Activated naive CD4-positive, alpha-beta T cell treated with anti-CD3 and anti-CD28 coated beads, Interleukin-2, amount 10 ng/mL, durations not matched to agents 7 days and 5 days (primary cell): ENCODE results near the gene STX3.

ENCODE experiments used
- CTCF ChIA-PET: fragments of 350-600 bp; sonication (Branson Sonifier 250); formaldehyde crosslinking; loops from one replicate; lab custom pipeline; 2021; ENCODE audit warnings: antibody characterized with exemption; lab: Charles Lee
- DNase-seq: peaks from one replicate; pipeline ENCODE4 v3.0.0-alpha.2; 2020
- H3K27ac Mint-ChIP-seq: one replicate; pipeline ENCODE4 v1.8.0; 2021; ENCODE audit warnings: mild to moderate bottlenecking, moderate library complexity, mixed read lengths
- H3K27me3 Mint-ChIP-seq: one replicate; pipeline ENCODE4 v1.8.0; 2021; ENCODE audit warnings: mild to moderate bottlenecking, mixed read lengths
- H3K36me3 Mint-ChIP-seq: one replicate; pipeline ENCODE4 v1.8.0; 2021; ENCODE audit warnings: mixed read lengths
- H3K4me1 Mint-ChIP-seq: one replicate; pipeline ENCODE4 v1.8.0; 2021; ENCODE audit warnings: mixed read lengths
- H3K4me3 Mint-ChIP-seq: one replicate; pipeline ENCODE4 v1.8.0; 2021; ENCODE audit warnings: mild to moderate bottlenecking, moderate library complexity, mixed read lengths
- H3K9me3 Mint-ChIP-seq: one replicate; pipeline ENCODE4 v1.8.0; 2021; ENCODE audit warnings: mixed read lengths

The STX3 gene

GRCh38 chr11:59754859-59755700, at the start of gene STX3:
STX3 (plus strand) TSS chr11:59755376; CDS start chr11:59755606, 230 bp downstream.
- CTCF ChIA-PET: interaction anchor here (1.0 to 7.2 kb wide), 13 partner anchors 10 to 196 kb away, joined by 3 to 121 read pairs (median 4); partner anchors contain the start of genes MRPL16 and PATL1
- Mint-ChIP-seq H3K4me1 (peaks cover 29% of the 10 kb centered on the region), H3K9me3 (no peaks in the 10 kb centered on the region), H3K4me3 (peak within 1 kb of the TSS; percentile 78), H3K36me3 (peaks cover 14% of the 10 kb centered on the region), H3K27ac (peak within 1 kb of the TSS; percentile 67), H3K27me3 (peaks cover 16% of the 10 kb centered on the region)
- peak; percentile 83 for DNase-seq

GRCh38 chr11:59706518-59707285, 48.5 kb upstream of the STX3 start:
- DNase-seq: no peak
- no peaks in the 10 kb centered on the region for H3K9me3 Mint-ChIP-seq
- H3K4me3 Mint-ChIP-seq: no peak overlapping the region
- no peak overlapping the region for H3K27ac Mint-ChIP-seq
- H3K27me3 Mint-ChIP-seq: peaks cover 6% of the 10 kb centered on the region
- CTCF ChIA-PET: no interaction called here
- no peaks in the 10 kb centered on the region for H3K4me1 Mint-ChIP-seq
- no peaks in the 10 kb centered on the region for H3K36me3 Mint-ChIP-seq

- peaks cover 6% of the 10 kb centered on the region for H3K27me3 Mint-ChIP-seq
- H3K9me3 Mint-ChIP-seq: no peaks in the 10 kb centered on the region
- no peak overlapping the region for H3K27ac Mint-ChIP-seq
- no peaks in the 10 kb centered on the region for H3K36me3 Mint-ChIP-seq
- no peaks in the 10 kb centered on the region for H3K4me1 Mint-ChIP-seq
- CTCF ChIA-PET: no interaction called here
- no peak for DNase-seq
- no peak overlapping the region for H3K4me3 Mint-ChIP-seq
These were observed 47.8 kb upstream of the STX3 start for GRCh38 chr11:59707371-59707770.

GRCh38 chr11:59708537-59708936, 46.6 kb upstream of the STX3 start:
- Mint-ChIP-seq H3K36me3 (no peaks in the 10 kb centered on the region), H3K4me1 (no peaks in the 10 kb centered on the region), H3K9me3 (no peaks in the 10 kb centered on the region), H3K4me3 (no peak overlapping the region), H3K27me3 (peaks cover 15% of the 10 kb centered on the region), H3K27ac (no peak overlapping the region)
- DNase-seq: no peak
- CTCF ChIA-PET: no interaction called here

- Mint-ChIP-seq H3K27ac (no peak overlapping the region), H3K27me3 (peaks cover 16% of the 10 kb centered on the region), H3K9me3 (no peaks in the 10 kb centered on the region), H3K36me3 (no peaks in the 10 kb centered on the region), H3K4me1 (no peaks in the 10 kb centered on the region), H3K4me3 (no peak overlapping the region)
- CTCF ChIA-PET: no interaction called here
- no peak for DNase-seq
These were observed 44.9 kb upstream of the STX3 start for GRCh38 chr11:59710136-59710847.

GRCh38 chr11:59713745-59714144, 41.4 kb upstream of the STX3 start, which contains the start of gene OR10V1:
OR10V1 (minus strand) TSS chr11:59713845; CDS start chr11:59713845, 0 bp downstream.
- no peak within 1 kb of the TSS for H3K27ac Mint-ChIP-seq
- DNase-seq: no peak

GRCh38 chr11:59716051-59716450, 39.1 kb upstream of the STX3 start:
- Mint-ChIP-seq H3K27me3 (peaks cover 27% of the 10 kb centered on the region), H3K4me3 (no peak overlapping the region), H3K27ac (no peak overlapping the region), H3K36me3 (no peaks in the 10 kb centered on the region), H3K9me3 (no peaks in the 10 kb centered on the region), H3K4me1 (no peaks in the 10 kb centered on the region)
- CTCF ChIA-PET: no interaction called here
- DNase-seq: no peak

More at GRCh38 chr11:59713745-59714144, 41.4 kb upstream of the STX3 start, which contains the start of gene OR10V1:
- Mint-ChIP-seq H3K9me3 (no peaks in the 10 kb centered on the region), H3K4me1 (no peaks in the 10 kb centered on the region), H3K36me3 (no peaks in the 10 kb centered on the region), H3K27me3 (peaks cover 27% of the 10 kb centered on the region), H3K4me3 (no peak within 1 kb of the TSS)
- CTCF ChIA-PET: no interaction called here

- H3K27me3 Mint-ChIP-seq: peaks cover 22% of the 10 kb centered on the region
These were observed 35.6 kb upstream of the STX3 start for GRCh38 chr11:59719556-59719955.

GRCh38 chr11:59724066-59724465, 31.1 kb upstream of the STX3 start:
- Mint-ChIP-seq H3K36me3 (no peaks in the 10 kb centered on the region), H3K4me3 (no peak overlapping the region), H3K27me3 (peaks cover 7% of the 10 kb centered on the region), H3K27ac (no peak overlapping the region), H3K9me3 (no peaks in the 10 kb centered on the region), H3K4me1 (peaks cover 12% of the 10 kb centered on the region)
- CTCF ChIA-PET: no interaction called here
- DNase-seq: no peak

More at GRCh38 chr11:59719556-59719955, 35.6 kb upstream of the STX3 start:
- Mint-ChIP-seq H3K4me1 (no peaks in the 10 kb centered on the region), H3K4me3 (no peak overlapping the region), H3K9me3 (no peaks in the 10 kb centered on the region), H3K27ac (no peak overlapping the region), H3K36me3 (no peaks in the 10 kb centered on the region)
- CTCF ChIA-PET: no interaction called here
- no peak for DNase-seq

- H3K9me3 Mint-ChIP-seq: no peaks in the 10 kb centered on the region
- no peak for DNase-seq
- H3K36me3 Mint-ChIP-seq: no peaks in the 10 kb centered on the region
- H3K27ac Mint-ChIP-seq: peak overlapping the region; percentile 62
- H3K4me1 Mint-ChIP-seq: peaks cover 14% of the 10 kb centered on the region
- no peak overlapping the region for H3K4me3 Mint-ChIP-seq
- H3K27me3 Mint-ChIP-seq: peaks cover 4% of the 10 kb centered on the region
- CTCF ChIA-PET: no interaction called here
These were observed 27.8 kb upstream of the STX3 start for GRCh38 chr11:59727426-59727825.

GRCh38 chr11:59728154-59728553, 27.0 kb upstream of the STX3 start:
- H3K36me3 Mint-ChIP-seq: no peaks in the 10 kb centered on the region
- CTCF ChIA-PET: no interaction called here
- no peak overlapping the region for H3K4me3 Mint-ChIP-seq
- no peaks in the 10 kb centered on the region for H3K9me3 Mint-ChIP-seq
- no peak for DNase-seq
- H3K27me3 Mint-ChIP-seq: peaks cover 4% of the 10 kb centered on the region
- peaks cover 14% of the 10 kb centered on the region for H3K4me1 Mint-ChIP-seq
- H3K27ac Mint-ChIP-seq: no peak overlapping the region

GRCh38 chr11:59728913-59729312, 26.3 kb upstream of the STX3 start:
- no peaks in the 10 kb centered on the region for H3K27me3 Mint-ChIP-seq

GRCh38 chr11:59729834-59730233, 25.3 kb upstream of the STX3 start:
- H3K36me3 Mint-ChIP-seq: no peaks in the 10 kb centered on the region
- no peaks in the 10 kb centered on the region for H3K27me3 Mint-ChIP-seq
- CTCF ChIA-PET: no interaction called here
- H3K4me3 Mint-ChIP-seq: no peak overlapping the region
- H3K9me3 Mint-ChIP-seq: no peaks in the 10 kb centered on the region
- no peak for DNase-seq
- peaks cover 14% of the 10 kb centered on the region for H3K4me1 Mint-ChIP-seq
- no peak overlapping the region for H3K27ac Mint-ChIP-seq

More at GRCh38 chr11:59728913-59729312, 26.3 kb upstream of the STX3 start:
- Mint-ChIP-seq H3K27ac (no peak overlapping the region), H3K9me3 (no peaks in the 10 kb centered on the region), H3K4me1 (peaks cover 14% of the 10 kb centered on the region), H3K36me3 (no peaks in the 10 kb centered on the region), H3K4me3 (no peak overlapping the region)
- CTCF ChIA-PET: interaction anchor here (0.7 kb wide), 1 partner anchor 43 kb away, joined by 3 read pairs; no protein-coding TSS in a partner anchor
- DNase-seq: peak; percentile 29
